HG03442 (cell line): ENCODE data around the gene CA11.

Source experiments
- ATAC-seq: cut with Tn5 transposase; IDR thresholded peaks from one replicate; pipeline ENCODE4 v1.9.1; 2021; ENCODE audit warnings: mild to moderate bottlenecking, moderate library complexity; ENCODE audit not compliant: unreplicated experiment

CA11 gene

DNA sequence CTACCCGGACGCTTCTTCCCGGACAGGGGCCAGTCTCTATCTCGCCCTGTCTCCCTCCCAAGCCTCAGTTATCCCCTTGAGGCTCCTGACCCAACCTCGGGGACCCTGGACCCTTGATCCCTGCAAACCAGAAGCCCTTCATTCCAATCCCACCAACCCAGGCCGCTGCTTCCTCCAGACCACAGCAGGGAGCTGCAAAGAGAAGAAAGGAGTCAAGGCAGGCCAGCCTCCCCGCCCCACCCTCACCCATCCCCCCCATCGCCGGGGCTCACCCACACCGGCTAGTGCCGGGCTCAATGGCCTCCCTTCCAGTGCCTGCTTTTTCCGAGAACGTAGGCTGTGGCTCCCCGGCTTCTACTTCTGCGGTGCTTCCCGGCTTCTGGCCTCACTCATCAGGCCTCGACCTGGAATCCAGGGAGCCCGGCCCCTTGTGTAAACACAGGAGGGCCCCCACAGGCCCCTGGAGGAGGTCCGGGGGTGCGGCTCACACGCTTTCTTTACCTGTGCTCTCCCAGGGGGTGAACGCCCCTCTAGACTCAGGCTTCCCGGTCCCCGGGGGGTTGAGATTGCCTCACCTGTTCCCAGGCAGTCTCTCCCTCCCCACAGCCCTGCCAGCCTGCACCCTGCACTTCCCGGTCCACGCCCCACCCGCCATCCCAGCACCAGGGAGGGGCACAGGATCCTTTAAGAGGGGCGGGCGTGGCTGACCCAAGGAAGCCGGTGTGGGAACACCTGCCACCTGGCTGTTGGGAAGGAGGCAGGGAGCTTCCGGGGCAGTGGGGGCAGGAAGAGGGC, 31.4 kb downstream of the CA11 start, which contains the start of gene FAM83E:
TSS of gene FAM83E (minus strand) at position 641 of the 795 bp plus-strand sequence. CDS start 1,704 bp downstream, outside the sequence.
- no peak for ATAC-seq

- no peak for ATAC-seq
These were observed 32.0 kb downstream of the CA11 start for GRCh38 chr19:48613852-48614435.

DNA sequence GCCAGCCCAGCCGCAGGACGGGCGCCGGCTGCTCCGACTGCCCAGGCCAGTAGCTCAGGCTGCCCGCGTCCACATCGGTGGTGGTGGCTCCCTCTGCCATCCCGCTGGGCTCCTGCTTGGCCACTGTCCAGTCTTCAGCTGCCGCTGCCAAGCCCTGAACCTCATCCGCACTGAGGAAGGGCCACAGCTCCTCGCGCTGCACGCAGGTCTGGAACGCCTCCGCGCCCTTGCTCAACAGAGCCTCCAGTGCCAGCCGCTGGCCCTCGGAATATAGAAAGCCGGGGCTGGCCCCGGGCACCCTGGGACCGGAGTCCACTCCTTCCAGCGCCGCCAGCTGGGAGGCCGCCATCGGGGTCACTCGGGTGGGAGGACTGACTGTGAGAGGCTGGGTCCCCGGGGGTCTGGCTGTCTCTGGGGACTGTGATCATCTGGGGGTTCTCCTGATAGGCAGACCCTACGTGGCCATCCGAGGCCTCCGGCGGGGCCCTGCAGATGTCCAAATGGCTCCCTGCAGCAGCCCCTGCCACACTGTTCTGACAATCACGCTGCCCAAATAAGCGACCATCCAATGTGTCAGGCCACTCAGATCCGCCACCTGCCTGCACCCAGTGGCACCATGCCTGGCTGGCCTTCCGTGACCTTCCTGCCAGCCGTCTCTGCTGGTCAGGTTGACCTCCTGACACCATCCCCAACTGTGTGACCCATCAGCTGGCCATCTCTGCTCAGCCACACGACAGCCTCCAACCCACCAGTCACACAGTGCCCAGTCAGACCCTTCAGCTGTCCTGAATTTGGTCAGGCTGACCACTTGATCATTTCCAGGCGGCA, 32.7 kb downstream of the CA11 start:
- no peak for ATAC-seq

GRCh38 chr19:48611872-48612271, 34.1 kb downstream of the CA11 start:
- ATAC-seq = no peak

DNA sequence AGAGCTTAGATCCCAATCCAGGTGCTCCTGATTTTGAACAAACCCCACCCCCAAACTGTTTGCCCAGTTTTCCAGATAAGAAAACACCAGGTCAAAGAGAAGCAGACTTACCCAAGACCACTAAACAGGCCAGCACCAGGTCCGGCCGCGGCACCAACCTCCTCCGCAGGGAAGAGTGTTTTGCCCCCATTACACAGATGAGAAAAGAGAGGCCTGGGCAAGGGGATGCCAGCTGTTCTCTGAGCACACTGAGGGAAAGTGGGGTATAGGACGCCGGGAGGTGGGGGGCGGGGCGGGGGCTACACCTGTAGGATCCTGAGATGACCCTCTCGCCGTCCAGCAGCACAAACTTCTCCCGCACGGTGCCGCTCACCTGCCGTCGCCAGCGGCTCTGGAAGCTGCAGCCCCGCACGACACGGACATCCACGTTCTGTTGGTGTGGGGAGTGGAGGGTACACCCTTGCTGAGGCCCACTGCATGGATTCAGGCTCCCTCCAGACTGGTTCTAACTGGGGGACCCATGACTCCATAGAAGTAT, 36.3 kb downstream of the CA11 start:
- no peak for ATAC-seq

DNA sequence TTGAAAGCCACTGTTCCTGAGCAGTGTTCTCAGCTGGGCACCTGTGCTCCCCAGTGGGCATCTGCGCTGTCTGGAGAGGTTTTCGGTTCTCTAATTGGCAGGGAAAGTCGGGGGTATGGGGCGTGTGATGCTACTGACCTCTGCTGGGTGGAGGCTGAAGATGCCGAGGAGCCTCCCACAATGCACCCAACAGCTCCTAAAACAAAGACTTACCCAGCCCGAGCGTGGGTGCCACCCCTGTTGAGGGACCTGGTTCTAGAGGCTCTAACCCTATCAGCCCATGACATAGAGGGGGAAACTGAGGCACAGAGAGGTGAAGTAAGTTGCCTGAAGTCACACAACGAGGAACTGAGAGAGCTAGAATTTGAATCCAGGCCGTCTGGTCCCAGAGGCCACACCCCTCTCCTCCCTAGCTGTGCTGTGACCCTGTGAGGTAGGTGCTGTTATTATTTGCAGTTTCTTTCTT, 37.2 kb downstream of the CA11 start:
- no peak for ATAC-seq

DNA sequence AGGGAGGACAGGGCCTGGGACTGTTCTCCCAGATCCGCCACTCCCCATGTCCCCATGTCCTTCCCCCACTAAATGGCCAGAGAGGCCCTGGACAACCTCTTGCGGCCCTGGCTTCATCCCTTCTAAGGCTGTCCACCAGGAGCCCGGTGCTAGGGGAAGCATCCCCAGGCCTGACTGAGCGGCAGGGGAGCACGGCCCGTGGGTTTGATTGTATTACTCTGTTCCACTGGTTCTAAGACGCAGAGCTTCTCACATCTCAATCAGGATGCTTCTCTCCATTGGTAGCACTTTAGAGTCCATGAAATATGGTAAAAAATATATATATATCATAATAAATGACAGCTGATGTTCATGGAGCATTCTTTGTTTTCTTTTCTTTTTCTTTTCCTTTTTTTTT, 38.6 kb downstream of the CA11 start:
- ATAC-seq = no peak

- no peak for ATAC-seq
These were observed 39.3 kb downstream of the CA11 start, which contains the start of gene SPACA4 for GRCh38 chr19:48606463-48607358. TSS of gene SPACA4 (plus strand) at chr19:48606742. CDS start at chr19:48606979, 237 bp downstream.

GRCh38 chr19:48603850-48604249, 42.1 kb downstream of the CA11 start:
- no peak for ATAC-seq

GRCh38 chr19:48603449-48603848, 42.5 kb downstream of the CA11 start:
- no peak for ATAC-seq

DNA sequence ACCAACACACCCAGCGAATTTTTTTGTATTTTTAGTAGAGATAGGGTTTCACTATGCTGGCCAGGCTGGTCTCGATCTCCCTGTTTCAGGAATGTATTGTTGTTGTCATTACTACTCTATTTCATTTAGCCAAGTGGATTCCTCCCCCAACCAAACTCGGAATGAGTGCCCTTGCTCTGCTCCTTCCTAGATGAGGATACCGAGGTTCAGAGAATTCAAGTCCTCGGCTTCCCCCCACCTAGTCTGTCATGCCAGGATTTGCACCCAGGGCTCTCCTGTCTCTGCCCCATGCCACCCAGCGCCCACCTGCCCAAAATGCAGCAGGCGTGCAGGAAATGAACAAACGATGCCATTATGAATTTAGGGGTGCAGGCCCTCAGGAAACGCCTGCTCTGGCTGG, 43.0 kb downstream of the CA11 start:
- ATAC-seq = no peak

- no peak for ATAC-seq
These were observed 45.1 kb downstream of the CA11 start for GRCh38 chr19:48600679-48601417.

DNA sequence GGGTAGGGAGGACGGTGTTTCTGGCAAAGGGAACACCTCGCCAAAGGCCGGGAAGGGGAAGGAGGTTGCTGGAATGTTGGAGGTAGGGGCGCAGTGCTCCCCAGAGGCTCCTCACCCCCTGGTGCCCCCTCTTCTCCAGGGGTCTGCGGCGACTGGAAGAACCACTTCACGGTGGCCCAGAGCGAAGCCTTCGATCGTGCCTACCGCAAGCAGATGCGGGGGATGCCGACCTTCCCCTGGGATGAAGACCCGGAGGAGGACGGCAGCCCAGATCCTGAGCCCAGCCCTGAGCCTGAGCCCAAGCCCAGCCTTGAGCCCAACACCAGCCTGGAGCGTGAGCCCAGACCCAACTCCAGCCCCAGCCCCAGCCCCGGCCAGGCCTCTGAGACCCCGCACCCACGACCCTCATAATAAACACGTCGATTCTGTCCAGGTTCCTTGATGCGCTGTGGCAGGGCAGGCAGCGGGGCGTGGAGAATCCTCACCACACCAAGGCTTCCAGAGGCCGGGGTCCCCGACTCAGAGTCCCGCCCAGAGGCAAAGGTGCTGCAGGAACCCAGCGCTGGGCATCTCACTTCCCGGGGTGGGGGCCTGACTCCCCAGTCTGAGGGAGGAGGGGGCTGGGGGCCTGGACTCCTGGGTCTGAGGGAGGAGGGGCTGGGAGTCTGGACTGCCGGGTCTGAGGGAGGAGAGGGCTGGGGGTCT, 46.8 kb downstream of the CA11 start:
- ATAC-seq = no peak

DNA sequence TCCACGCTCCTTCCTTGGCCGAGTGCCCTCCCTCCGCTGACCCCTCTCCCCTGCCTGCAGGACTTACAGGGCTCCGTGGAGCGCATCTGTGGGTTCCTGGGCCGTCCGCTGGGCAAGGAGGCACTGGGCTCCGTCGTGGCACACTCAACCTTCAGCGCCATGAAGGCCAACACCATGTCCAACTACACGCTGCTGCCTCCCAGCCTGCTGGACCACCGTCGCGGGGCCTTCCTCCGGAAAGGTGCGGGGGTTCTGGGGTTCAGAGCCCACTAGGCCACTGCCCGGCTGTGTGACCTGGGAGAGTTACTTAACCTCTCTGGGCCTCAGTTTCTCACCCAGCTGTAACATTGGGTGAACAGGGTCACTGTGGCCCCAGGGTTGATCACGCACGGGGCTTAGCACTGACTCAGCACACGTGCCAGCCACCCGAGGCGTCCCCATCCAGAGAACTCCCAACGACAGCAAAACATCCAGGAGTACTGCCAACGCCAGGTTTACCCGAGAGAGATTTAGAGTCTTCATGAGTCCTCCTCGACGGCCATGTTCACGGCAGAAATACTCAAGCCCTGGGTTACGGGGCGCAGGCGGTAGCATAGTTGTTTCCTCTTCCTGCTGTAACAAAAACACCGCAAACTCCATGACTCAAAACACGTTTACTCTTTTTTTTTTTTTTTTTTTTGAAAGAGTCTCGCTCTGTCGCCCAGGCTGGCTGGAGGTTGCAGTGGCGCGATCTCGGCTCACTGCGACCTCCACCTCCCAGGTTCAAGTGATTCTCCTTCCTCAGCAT, 49.1 kb downstream of the CA11 start:
- no peak for ATAC-seq

GRCh38 chr19:48596237-48596636, 49.8 kb downstream of the CA11 start:
- ATAC-seq = no peak

GRCh38 chr19:48595833-48596232, 50.2 kb downstream of the CA11 start:
- no peak for ATAC-seq

DNA sequence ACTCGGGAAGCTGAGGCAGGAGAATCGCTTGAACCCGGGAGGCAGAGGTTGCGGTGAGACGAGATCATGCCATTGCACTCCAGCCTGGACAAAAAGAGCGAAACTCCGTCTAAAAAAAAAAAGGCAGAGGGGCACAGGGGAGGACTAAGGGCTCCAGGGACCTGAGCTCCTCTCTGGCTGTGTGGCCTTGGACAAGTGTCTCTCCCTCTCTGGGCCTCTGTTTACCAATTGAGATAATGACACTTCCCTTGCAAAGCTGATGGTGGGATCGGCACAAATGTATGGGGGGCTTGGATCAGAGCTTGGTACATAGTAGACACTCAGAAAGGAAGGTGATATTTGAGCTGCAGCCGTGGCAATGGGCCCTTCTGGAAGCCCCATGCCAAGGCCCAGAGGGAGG, 50.8 kb downstream of the CA11 start:
- no peak for ATAC-seq

GRCh38 chr19:48591021-48591420, 55.0 kb downstream of the CA11 start:
- no peak for ATAC-seq
